ENCODE results near the gene INTS2. TPM values are rescaled to one million over a fixed set of nuclear protein-coding genes. Genes with fewer than 3 reads are reported as not detected.

INTS2 gene
- total RNA-seq, 2 donors from 2014 or later, result 22.3 to 28.2 TPM

DNA sequence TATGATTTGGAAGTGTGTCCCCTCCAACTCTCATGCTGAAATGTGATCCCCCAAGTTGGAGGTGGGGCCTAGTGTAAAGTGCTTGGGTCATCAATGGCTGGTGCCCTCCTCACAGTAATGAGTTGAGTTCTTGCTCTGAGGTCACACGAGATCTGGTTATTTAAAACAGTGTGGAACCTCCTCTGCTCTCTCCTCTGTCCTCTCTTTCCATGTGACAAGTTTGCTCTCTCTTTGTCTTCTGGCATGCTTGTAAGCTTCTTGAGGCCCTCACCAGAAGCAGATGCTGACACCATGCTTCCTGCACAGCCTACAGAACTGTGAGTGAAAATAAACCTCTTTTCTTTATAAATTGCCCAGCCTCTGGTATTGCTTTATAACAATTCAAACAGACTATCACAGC lies 84.3 kb downstream of the INTS2 start:
- Mint-ChIP-seq H3K9me3 (no peaks in the 10 kb centered on the region), H3K36me3 (ENCODE audit: low read depth) (peaks cover 54% of the 10 kb centered on the region), H3K27ac (no peak overlapping the region), H3K27me3 (ENCODE audit: insufficient read depth) (no peaks in the 10 kb centered on the region), H3K4me3 (no peak overlapping the region), H3K4me1 (no peaks in the 10 kb centered on the region)
- H3K4me3 ChIP-seq (ENCODE audit: low read length), result no peak overlapping the region
- H3K4me1 ChIP-seq (ENCODE audit: control insufficient read depth, insufficient read depth, low read length), result no peaks in the 10 kb centered on the region
- no peak for DNase-seq
- H3K27ac ChIP-seq (ENCODE audit: low read depth, low read length), result no peak overlapping the region
- no peak for TF ChIP-seq CTCF (conservative IDR thresholded peaks at IDR 0.05)
- WGBS, 2 experiments (ENCODE audit: insufficient coverage in 1 of 2, insufficient read length in 1 of 2), result 87 to 100% methylated on average over 1 of the region's 1 CpG
- no peaks in the 10 kb centered on the region for H3K9me3 ChIP-seq (ENCODE audit: control insufficient read depth, low read length)
- H3K36me3 ChIP-seq (ENCODE audit: control insufficient read depth, insufficient read depth, low read length), result peaks cover 51% of the 10 kb centered on the region
- H3K27me3 ChIP-seq (ENCODE audit: control insufficient read depth, insufficient read depth, low read length, poor library complexity, severe bottlenecking), result no peaks in the 10 kb centered on the region
- H3K9ac ChIP-seq (ENCODE audit: extremely low read depth, low read length, poor library complexity, severe bottlenecking), result no peak overlapping the region

- Histone ChIP-seq H3K36me3 (ENCODE audit: control insufficient read depth, insufficient read depth, low read length) (peaks cover 51% of the 10 kb centered on the region), H3K9me3 (ENCODE audit: control insufficient read depth, low read length) (no peaks in the 10 kb centered on the region), H3K9ac (ENCODE audit: extremely low read depth, low read length, poor library complexity, severe bottlenecking) (no peak overlapping the region), H3K27ac (ENCODE audit: low read depth, low read length) (no peak overlapping the region), H3K4me3 (ENCODE audit: low read length) (no peak overlapping the region), H3K4me1 (ENCODE audit: control insufficient read depth, insufficient read depth, low read length) (no peaks in the 10 kb centered on the region), H3K27me3 (ENCODE audit: control insufficient read depth, insufficient read depth, low read length, poor library complexity, severe bottlenecking) (no peaks in the 10 kb centered on the region)
- 100% methylated on average over 1 of the region's 1 CpG; no CpG with 5 or more reads in 1 of the 2 experiments for WGBS, 2 experiments (ENCODE audit: insufficient coverage in 1 of 2, insufficient read length in 1 of 2)
- Mint-ChIP-seq H3K27ac (no peak overlapping the region), H3K4me1 (no peaks in the 10 kb centered on the region), H3K27me3 (ENCODE audit: insufficient read depth) (no peaks in the 10 kb centered on the region), H3K4me3 (no peak overlapping the region), H3K36me3 (ENCODE audit: low read depth) (peaks cover 54% of the 10 kb centered on the region), H3K9me3 (no peaks in the 10 kb centered on the region)
- no peak for TF ChIP-seq CTCF (conservative IDR thresholded peaks at IDR 0.05)
- DNase-seq, result no peak
Measured at GRCh38 chr17:61842899-61843298, 84.9 kb downstream of the INTS2 start.

DNA sequence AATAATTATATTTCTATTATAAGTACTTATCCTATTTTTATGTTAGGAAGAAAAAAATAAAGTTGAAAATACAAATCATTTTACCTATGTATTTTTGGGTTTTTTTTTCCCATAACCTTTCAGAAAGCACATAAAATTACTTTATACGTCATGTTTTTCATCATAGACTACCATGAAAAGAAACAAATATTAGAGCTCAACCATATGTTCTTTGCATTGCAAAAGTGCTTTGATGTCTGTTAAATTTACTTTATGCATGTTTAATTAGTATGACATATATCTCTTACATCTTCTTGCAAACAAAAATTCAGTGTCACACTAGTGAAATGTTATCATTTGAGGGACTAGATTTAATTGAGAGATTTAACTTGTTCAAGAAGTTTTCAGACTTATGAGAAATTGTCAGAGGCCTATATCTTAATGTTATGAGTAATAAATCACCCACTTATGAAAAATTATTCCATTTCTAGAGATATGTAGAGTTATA lies 88.4 kb downstream of the INTS2 start:
- Mint-ChIP-seq H3K9me3 (no peaks in the 10 kb centered on the region), H3K4me1 (no peaks in the 10 kb centered on the region), H3K27ac (no peak overlapping the region), H3K27me3 (ENCODE audit: insufficient read depth) (no peaks in the 10 kb centered on the region), H3K4me3 (no peak overlapping the region), H3K36me3 (ENCODE audit: low read depth) (peaks cover 35% of the 10 kb centered on the region)
- Histone ChIP-seq H3K27ac (ENCODE audit: low read depth, low read length) (no peak overlapping the region), H3K4me1 (ENCODE audit: control insufficient read depth, insufficient read depth, low read length) (no peaks in the 10 kb centered on the region), H3K36me3 (ENCODE audit: control insufficient read depth, insufficient read depth, low read length) (peaks cover 31% of the 10 kb centered on the region), H3K27me3 (ENCODE audit: control insufficient read depth, insufficient read depth, low read length, poor library complexity, severe bottlenecking) (no peaks in the 10 kb centered on the region), H3K9me3 (ENCODE audit: control insufficient read depth, low read length) (no peaks in the 10 kb centered on the region), H3K4me3 (ENCODE audit: low read length) (no peak overlapping the region), H3K9ac (ENCODE audit: extremely low read depth, low read length, poor library complexity, severe bottlenecking) (no peak overlapping the region)
- DNase-seq, result no peak
- WGBS, 2 experiments (ENCODE audit: insufficient coverage in 1 of 2, insufficient read length in 1 of 2), result 92 to 100% methylated on average over 1 of the region's 1 CpG
- TF ChIP-seq CTCF (conservative IDR thresholded peaks at IDR 0.05), result no peak
